ENCODE data around the gene MSI2.

DNA sequence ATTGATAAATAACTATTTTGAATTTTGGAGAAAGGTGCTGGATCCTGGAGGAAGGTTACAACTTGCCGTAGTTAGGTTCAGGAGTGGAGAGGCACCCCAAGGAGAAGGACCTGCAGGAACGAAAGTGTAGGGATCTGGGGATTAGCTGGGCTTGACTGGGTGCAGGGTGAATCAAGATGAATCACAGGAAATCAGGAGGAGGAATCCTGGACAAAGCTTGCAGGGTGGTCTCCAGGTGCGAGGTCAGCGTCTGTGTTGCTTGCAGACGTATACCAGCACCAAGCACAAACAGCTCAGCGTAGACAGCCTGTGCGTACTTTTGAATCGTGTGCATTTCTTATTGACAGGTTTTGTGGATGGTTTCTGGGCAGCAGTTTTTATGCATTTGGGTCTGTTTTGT is 144.3 kb downstream of the MSI2 start:
- TF ChIP-seq CTCF (IDR thresholded peaks at IDR 0.05) (no peak), EP300 (IDR thresholded peaks at IDR 0.05; ENCODE audit: borderline replicate concordance in 1 of 2, low read depth in 1 of 2, low read length in 1 of 2) (no peak)
- TF ChIP-seq, protein P1, sequence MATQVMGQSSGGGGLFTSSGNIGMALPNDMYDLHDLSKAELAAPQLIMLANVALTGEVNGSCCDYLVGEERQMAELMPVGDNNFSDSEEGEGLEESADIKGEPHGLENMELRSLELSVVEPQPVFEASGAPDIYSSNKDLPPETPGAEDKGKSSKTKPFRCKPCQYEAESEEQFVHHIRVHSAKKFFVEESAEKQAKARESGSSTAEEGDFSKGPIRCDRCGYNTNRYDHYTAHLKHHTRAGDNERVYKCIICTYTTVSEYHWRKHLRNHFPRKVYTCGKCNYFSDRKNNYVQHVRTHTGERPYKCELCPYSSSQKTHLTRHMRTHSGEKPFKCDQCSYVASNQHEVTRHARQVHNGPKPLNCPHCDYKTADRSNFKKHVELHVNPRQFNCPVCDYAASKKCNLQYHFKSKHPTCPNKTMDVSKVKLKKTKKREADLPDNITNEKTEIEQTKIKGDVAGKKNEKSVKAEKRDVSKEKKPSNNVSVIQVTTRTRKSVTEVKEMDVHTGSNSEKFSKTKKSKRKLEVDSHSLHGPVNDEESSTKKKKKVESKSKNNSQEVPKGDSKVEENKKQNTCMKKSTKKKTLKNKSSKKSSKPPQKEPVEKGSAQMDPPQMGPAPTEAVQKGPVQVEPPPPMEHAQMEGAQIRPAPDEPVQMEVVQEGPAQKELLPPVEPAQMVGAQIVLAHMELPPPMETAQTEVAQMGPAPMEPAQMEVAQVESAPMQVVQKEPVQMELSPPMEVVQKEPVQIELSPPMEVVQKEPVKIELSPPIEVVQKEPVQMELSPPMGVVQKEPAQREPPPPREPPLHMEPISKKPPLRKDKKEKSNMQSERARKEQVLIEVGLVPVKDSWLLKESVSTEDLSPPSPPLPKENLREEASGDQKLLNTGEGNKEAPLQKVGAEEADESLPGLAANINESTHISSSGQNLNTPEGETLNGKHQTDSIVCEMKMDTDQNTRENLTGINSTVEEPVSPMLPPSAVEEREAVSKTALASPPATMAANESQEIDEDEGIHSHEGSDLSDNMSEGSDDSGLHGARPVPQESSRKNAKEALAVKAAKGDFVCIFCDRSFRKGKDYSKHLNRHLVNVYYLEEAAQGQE (IDR thresholded peaks at IDR 0.05; ENCODE audit: low read depth, low read length) = no peak
